NCI-H524 treated with DMSO at 0.1 percent for 48 hours (cell line): ENCODE results near the gene ABCA8.
"Not testable (repeated sequence)": the region's sequence is repeated elsewhere in the genome, so short reads cannot be mapped to it uniquely, and the experiment has no call there.

Source experiments
- DNase-seq: peaks from one replicate; lab custom pipeline; 2025; lab: John Stamatoyannopoulos, UW

ABCA8 gene

DNA sequence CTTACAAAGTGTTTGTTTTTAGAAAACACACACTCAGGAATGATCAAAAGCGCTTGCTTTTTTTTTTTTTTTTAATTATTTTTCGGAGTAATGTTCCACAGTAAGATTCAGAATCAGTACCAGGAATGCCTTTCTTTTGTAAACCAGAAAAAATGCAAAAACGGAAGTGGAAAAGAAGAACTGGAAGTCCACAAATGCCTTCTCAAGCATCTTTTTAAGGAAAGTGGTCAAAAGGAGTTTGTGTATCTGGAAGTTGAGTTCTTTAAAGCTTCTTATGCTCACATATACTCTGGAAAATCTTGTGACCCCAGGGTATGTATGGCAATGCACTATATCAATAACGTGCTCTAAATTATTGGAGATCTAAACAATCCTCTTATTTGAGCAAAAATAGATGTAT, 126.0 kb downstream of the ABCA8 start:
- DNase-seq: no peak

GRCh38 chr17:68824707-68825106, 130.5 kb downstream of the ABCA8 start:
- DNase-seq: no peak

DNA sequence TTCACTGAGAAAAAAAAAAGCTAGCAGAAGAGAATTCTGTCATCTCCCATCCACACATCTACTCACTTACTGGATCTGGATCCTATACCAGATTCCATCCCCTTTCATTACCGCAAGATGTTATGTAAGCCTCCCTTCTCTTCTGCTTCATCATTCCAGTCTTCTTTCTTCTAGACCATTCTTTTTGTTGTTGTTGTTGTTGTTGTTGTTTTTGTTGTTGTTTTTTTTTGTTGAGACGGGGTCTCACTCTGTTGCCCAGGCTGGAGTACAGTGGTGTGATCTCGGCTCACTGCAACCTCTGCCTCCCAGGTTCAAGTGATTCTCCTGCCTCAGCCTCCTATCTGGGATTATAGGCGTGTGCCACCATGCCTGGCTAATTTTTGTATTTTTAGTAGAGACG, 131.0 kb downstream of the ABCA8 start:
- not testable (repeated sequence) for DNase-seq

DNA sequence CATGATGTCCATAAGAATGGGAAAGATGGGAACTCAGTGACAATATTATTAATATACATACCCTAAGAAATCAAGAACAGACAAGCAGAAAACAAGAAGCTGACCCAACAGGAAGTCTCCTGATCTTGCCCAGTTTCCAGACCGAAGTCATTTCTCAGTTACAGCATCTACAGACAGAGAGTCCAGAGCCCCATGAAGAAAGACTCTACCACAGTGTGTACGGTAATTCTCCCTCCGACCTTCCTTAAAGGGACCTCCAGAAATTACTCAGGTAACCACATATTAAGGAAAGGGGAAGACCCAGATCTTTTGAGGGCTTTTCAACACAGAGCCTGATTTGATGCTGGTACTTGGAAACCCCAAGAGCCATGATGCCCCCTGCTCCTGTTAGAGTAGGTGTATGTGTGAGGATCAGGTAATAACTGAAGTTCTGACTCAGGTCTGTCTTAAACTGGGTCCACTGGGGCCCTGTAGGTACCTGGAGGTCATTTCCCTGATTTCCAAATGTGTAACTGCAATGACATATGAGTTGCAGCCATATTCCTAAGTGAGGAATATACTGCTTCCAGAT, 132.4 kb downstream of the ABCA8 start:
- no peak for DNase-seq

GRCh38 chr17:68821860-68822696, 133.1 kb downstream of the ABCA8 start:
- DNase-seq: no peak

GRCh38 chr17:68820825-68821481, 134.2 kb downstream of the ABCA8 start:
- DNase-seq: no peak

GRCh38 chr17:68820476-68820824, 134.7 kb downstream of the ABCA8 start:
- no peak for DNase-seq

DNA sequence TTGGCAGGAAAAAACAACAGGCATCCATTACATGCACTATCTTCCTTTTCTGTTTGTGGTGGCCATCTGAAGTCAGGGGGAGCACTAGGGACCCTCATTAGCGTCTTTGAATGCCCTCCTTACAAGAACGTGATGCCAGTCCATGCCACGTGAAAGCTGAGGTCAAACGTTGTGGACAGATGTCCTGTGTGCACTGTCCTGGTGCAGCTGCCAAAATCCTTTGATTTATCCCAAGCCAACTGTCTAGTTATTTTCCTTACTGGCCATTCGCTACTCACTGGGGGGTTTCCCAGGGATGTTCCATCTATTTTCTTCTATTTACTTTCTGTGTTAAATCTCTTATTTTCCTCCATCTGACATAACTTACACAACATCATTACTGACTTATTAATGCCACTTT, 135.7 kb downstream of the ABCA8 start:
- no peak for DNase-seq
